Nephron progenitor cell (in vitro differentiated cells): ENCODE results near the gene CD48.

Experiments
- DNase-seq: peaks from one replicate; pipeline ENCODE4 v3.0.0; 2021
- H3K27ac Mint-ChIP-seq: 2 replicates; pipeline ENCODE4 v1.8.0; 2021; ENCODE audit warnings: mild to moderate bottlenecking, moderate library complexity, mixed read lengths
- H3K27me3 Mint-ChIP-seq: 2 replicates; pipeline ENCODE4 v1.8.0; 2021; ENCODE audit warnings: mild to moderate bottlenecking, low read depth, mixed read lengths; ENCODE audit not compliant: poor library complexity
- H3K36me3 Mint-ChIP-seq: 2 replicates; pipeline ENCODE4 v1.8.0; 2021; ENCODE audit warnings: low read depth, mixed read lengths
- H3K4me1 Mint-ChIP-seq: 2 replicates; pipeline ENCODE4 v1.8.0; 2021; ENCODE audit warnings: mixed read lengths
- H3K4me3 Mint-ChIP-seq: 2 replicates; pipeline ENCODE4 v1.8.0; 2021; ENCODE audit warnings: mild to moderate bottlenecking, moderate library complexity, mixed read lengths
- H3K9me3 Mint-ChIP-seq: 2 replicates; pipeline ENCODE4 v1.8.0; 2021; ENCODE audit warnings: mild to moderate bottlenecking, moderate library complexity, mixed read lengths
- CTCF ChIP-seq: fragments of 200-600 bp; sonication (generic); IDR thresholded peaks from 2 replicates; pipeline ENCODE4 v1.5.0; 2021; ENCODE audit warnings: antibody characterized with exemption

CD48 gene

GRCh38 chr1:160669276-160669675 lies 42.3 kb downstream of the CD48 start:
- Mint-ChIP-seq H3K9me3 (peaks cover 7% of the 10 kb centered on the region), H3K36me3 (no peaks in the 10 kb centered on the region), H3K4me1 (peaks cover 9% of the 10 kb centered on the region), H3K27ac (no peak overlapping the region), H3K4me3 (no peak overlapping the region), H3K27me3 (peaks cover 3% of the 10 kb centered on the region)
- DNase-seq: no peak
- TF ChIP-seq CTCF: no peak

GRCh38 chr1:160667896-160668295 lies 43.7 kb downstream of the CD48 start:
- Mint-ChIP-seq H3K27me3 (peaks cover 3% of the 10 kb centered on the region), H3K36me3 (no peaks in the 10 kb centered on the region), H3K4me3 (no peak overlapping the region), H3K9me3 (peaks cover 7% of the 10 kb centered on the region), H3K4me1 (peaks cover 9% of the 10 kb centered on the region), H3K27ac (no peak overlapping the region)
- no peak for DNase-seq
- no peak for TF ChIP-seq CTCF

GRCh38 chr1:160666079-160666442 lies 45.6 kb downstream of the CD48 start:
- Mint-ChIP-seq H3K27ac (no peak overlapping the region), H3K4me3 (no peak overlapping the region), H3K27me3 (peaks cover 6% of the 10 kb centered on the region), H3K36me3 (no peaks in the 10 kb centered on the region), H3K4me1 (peaks cover 9% of the 10 kb centered on the region), H3K9me3 (peaks cover 7% of the 10 kb centered on the region)
- TF ChIP-seq CTCF: no peak
- no peak for DNase-seq

GRCh38 chr1:160665330-160666078 lies 46.1 kb downstream of the CD48 start:
- no peak for TF ChIP-seq CTCF
- peaks cover 10% of the 10 kb centered on the region for H3K9me3 Mint-ChIP-seq
- no peak for DNase-seq
- H3K27me3 Mint-ChIP-seq: peaks cover 6% of the 10 kb centered on the region
- H3K27ac Mint-ChIP-seq: no peak overlapping the region
- no peak overlapping the region for H3K4me3 Mint-ChIP-seq
- H3K36me3 Mint-ChIP-seq: peaks cover 1% of the 10 kb centered on the region
- H3K4me1 Mint-ChIP-seq: peaks cover 9% of the 10 kb centered on the region

- H3K27me3 Mint-ChIP-seq: peaks cover 4% of the 10 kb centered on the region
- no peak overlapping the region for H3K4me3 Mint-ChIP-seq
- no peak overlapping the region for H3K27ac Mint-ChIP-seq
- H3K9me3 Mint-ChIP-seq: peaks cover 14% of the 10 kb centered on the region
- H3K36me3 Mint-ChIP-seq: peaks cover 6% of the 10 kb centered on the region
- peaks cover 9% of the 10 kb centered on the region for H3K4me1 Mint-ChIP-seq
- no peak for DNase-seq
- TF ChIP-seq CTCF: no peak
Measured at GRCh38 chr1:160664573-160665051, 47.0 kb downstream of the CD48 start.

- no peak for DNase-seq
- H3K27me3 Mint-ChIP-seq: peaks cover 4% of the 10 kb centered on the region
- H3K9me3 Mint-ChIP-seq: peaks cover 15% of the 10 kb centered on the region
- H3K27ac Mint-ChIP-seq: no peak overlapping the region
- peaks cover 6% of the 10 kb centered on the region for H3K36me3 Mint-ChIP-seq
- no peak for TF ChIP-seq CTCF
- H3K4me1 Mint-ChIP-seq: peaks cover 21% of the 10 kb centered on the region
- H3K4me3 Mint-ChIP-seq: no peak overlapping the region
Measured at GRCh38 chr1:160662910-160663309, 48.7 kb downstream of the CD48 start.
